SHP77 treated with DMSO at 0.1 percent for 48 hours (cell line): ENCODE results near the gene BACE2.
A peak's percentile ranks its signal among the peaks of the same experiment; 100 is the strongest.
"Not testable (repeated sequence)": the region's sequence is repeated elsewhere in the genome, so short reads cannot be mapped to it uniquely, and the experiment has no call there.

ENCODE experiments used
- DNase-seq: peaks from one replicate; lab custom pipeline; 2025; lab: John Stamatoyannopoulos, UW

The BACE2 gene

GRCh38 chr21:41215856-41216408, 48.0 kb downstream of the BACE2 start:
- no peak for DNase-seq

GRCh38 chr21:41216486-41216885, 48.5 kb downstream of the BACE2 start:
- no peak for DNase-seq

GRCh38 chr21:41217671-41218385, 49.9 kb downstream of the BACE2 start:
- no peak for DNase-seq

GRCh38 chr21:41219498-41220207, 51.7 kb downstream of the BACE2 start:
- DNase-seq, result no peak

- no peak for DNase-seq
Observed at GRCh38 chr21:41220208-41220733, 52.3 kb downstream of the BACE2 start.

GRCh38 chr21:41222247-41223068, 54.5 kb downstream of the BACE2 start:
- DNase-seq, result no peak

GRCh38 chr21:41226853-41227252, 58.9 kb downstream of the BACE2 start:
- no peak for DNase-seq

GRCh38 chr21:41227357-41228005, 59.5 kb downstream of the BACE2 start:
- no peak for DNase-seq

GRCh38 chr21:41228006-41228370, 60.0 kb downstream of the BACE2 start:
- DNase-seq, result peak; percentile 78

GRCh38 chr21:41228492-41228891, 60.5 kb downstream of the BACE2 start:
- DNase-seq, result no peak

- no peak for DNase-seq
Observed at GRCh38 chr21:41228958-41229357, 61.0 kb downstream of the BACE2 start.

GRCh38 chr21:41229509-41230248, 61.7 kb downstream of the BACE2 start:
- DNase-seq, result no peak

- DNase-seq, result no peak
Observed at GRCh38 chr21:41230497-41230896, 62.5 kb downstream of the BACE2 start.

- DNase-seq, result no peak
Observed at GRCh38 chr21:41231060-41231459, 63.1 kb downstream of the BACE2 start.

GRCh38 chr21:41232013-41232412, 64.1 kb downstream of the BACE2 start:
- no peak for DNase-seq

GRCh38 chr21:41233916-41234315, 66.0 kb downstream of the BACE2 start:
- DNase-seq, result no peak

GRCh38 chr21:41234569-41234968, 66.6 kb downstream of the BACE2 start:
- no peak for DNase-seq

GRCh38 chr21:41235201-41235600, 67.2 kb downstream of the BACE2 start:
- no peak for DNase-seq

GRCh38 chr21:41236352-41236973, 68.5 kb downstream of the BACE2 start:
- no peak for DNase-seq

GRCh38 chr21:41238081-41238796, 70.3 kb downstream of the BACE2 start:
- DNase-seq, result not testable (repeated sequence)
